ENCODE data around the gene CELF2.

CELF2 gene

DNA sequence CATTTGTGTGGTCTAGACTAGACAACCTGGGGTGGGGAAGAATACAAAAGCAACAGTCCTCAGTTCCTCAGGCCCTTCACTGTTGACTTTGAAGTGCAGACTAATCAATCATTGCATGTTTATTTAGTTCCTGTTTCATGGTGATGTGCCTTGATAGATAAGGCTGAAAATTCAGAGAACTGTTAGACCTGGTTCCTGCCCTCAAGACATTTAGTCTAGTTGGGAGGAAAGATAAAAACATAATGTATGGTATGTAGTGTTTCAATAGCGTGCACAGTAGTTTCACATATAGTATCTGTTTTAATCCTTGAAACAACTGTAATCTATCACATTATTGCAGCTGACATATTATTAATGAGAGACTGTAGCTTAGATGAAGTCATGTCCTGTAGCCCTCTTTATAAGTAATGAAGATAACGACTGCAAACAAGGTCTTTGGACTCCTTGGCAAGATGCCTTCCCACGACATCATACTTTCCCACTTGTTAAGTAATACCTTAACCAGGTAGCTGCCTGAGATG is 124.0 kb downstream of the CELF2 start:
- no peak overlapping the region for H2BK5ac ChIP-seq (ENCODE audit: low read depth, low read length, poor library complexity)
- no peak overlapping the region for H2BK120ac ChIP-seq (ENCODE audit: insufficient read depth, low read length, poor library complexity)
- H4K8ac ChIP-seq (ENCODE audit: low read depth, low read length) = no peak overlapping the region
- no peaks in the 10 kb centered on the region for H3K36me3 ChIP-seq (ENCODE audit: control insufficient read depth in 1 of 2, insufficient read depth in 2 of 2, low read length in 2 of 2)
- H2AK5ac ChIP-seq (ENCODE audit: low read length) = no peak overlapping the region
- H2BK12ac ChIP-seq (ENCODE audit: low read length) = no peak overlapping the region
- H3K9me3 ChIP-seq (ENCODE audit: insufficient read depth, low read depth, low read length) = peaks cover 4% of the 10 kb centered on the region
- no peak overlapping the region for H3K4me2 ChIP-seq (ENCODE audit: low read length)
- no peak overlapping the region for H3K23ac ChIP-seq (ENCODE audit: low read length)
- H3K27ac ChIP-seq (ENCODE audit: low read depth, low read length) = no peak overlapping the region
- H4K12ac ChIP-seq (ENCODE audit: low read depth, low read length) = no peak overlapping the region
- H3K79me2 ChIP-seq (ENCODE audit: control insufficient read depth, insufficient read depth, low read length, poor library complexity) = no peaks in the 10 kb centered on the region
- no peaks in the 10 kb centered on the region for H3K27me3 ChIP-seq (ENCODE audit: insufficient read depth, low read length)
- no peak overlapping the region for H3K14ac ChIP-seq (ENCODE audit: low read length)
- no peak overlapping the region for H3K4me3 ChIP-seq (ENCODE audit: low read depth, low read length)
- WGBS (ENCODE audit: extremely low coverage, insufficient coverage, insufficient read length) = no CpG with 5 or more reads among the region's 3 CpGs
- H3K4ac ChIP-seq (ENCODE audit: low read depth, low read length) = no peak overlapping the region
- H3K4me1 ChIP-seq (ENCODE audit: control insufficient read depth in 1 of 2, insufficient read depth in 2 of 2, low read length in 2 of 2) = no peaks in the 10 kb centered on the region
- no peak overlapping the region for H3K9ac ChIP-seq (ENCODE audit: low read length)
- H3K18ac ChIP-seq (ENCODE audit: low read length) = no peak overlapping the region
- H3K79me1 ChIP-seq (ENCODE audit: low read length) = no peaks in the 10 kb centered on the region
- DNase-seq = no peak
- no peak overlapping the region for H4K91ac ChIP-seq (ENCODE audit: low read depth, low read length)
- H2AFZ ChIP-seq (ENCODE audit: insufficient read depth, low read length, poor library complexity) = no peak overlapping the region

DNA sequence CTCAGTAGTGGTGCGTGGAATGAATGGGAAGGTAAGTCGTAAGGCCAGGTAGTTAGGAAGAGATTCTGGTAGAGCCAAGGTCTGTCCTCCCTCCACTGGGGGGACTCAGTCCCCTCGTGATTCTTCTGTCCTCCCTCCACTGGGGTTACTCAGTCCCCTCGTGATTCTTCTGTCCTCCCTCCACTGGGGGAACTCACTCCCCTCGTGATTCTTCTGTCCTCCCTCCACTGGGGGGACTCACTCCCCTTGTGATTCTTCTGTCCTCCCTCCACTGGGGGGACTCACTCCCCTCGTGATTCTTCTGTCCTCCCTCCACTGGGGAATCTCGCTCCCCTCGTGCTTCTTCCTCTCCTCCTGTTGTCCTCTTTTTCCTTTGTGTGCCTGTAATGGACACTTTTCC is 125.1 kb downstream of the CELF2 start:
- no peaks in the 10 kb centered on the region for H3K36me3 ChIP-seq (ENCODE audit: control insufficient read depth in 1 of 2, insufficient read depth in 2 of 2, low read length in 2 of 2)
- H2AFZ ChIP-seq (ENCODE audit: insufficient read depth, low read length, poor library complexity) = no peak overlapping the region
- no peak overlapping the region for H3K14ac ChIP-seq (ENCODE audit: low read length)
- H3K27me3 ChIP-seq (ENCODE audit: insufficient read depth, low read length) = no peaks in the 10 kb centered on the region
- H3K4ac ChIP-seq (ENCODE audit: low read depth, low read length) = no peak overlapping the region
- H3K9me3 ChIP-seq (ENCODE audit: insufficient read depth, low read depth, low read length) = peaks cover 4% of the 10 kb centered on the region
- no peak overlapping the region for H2BK120ac ChIP-seq (ENCODE audit: insufficient read depth, low read length, poor library complexity)
- H3K4me1 ChIP-seq (ENCODE audit: control insufficient read depth in 1 of 2, insufficient read depth in 2 of 2, low read length in 2 of 2) = no peaks in the 10 kb centered on the region
- DNase-seq = no peak
- H3K79me2 ChIP-seq (ENCODE audit: control insufficient read depth, insufficient read depth, low read length, poor library complexity) = no peaks in the 10 kb centered on the region
- H3K79me1 ChIP-seq (ENCODE audit: low read length) = no peaks in the 10 kb centered on the region
- H3K4me3 ChIP-seq (ENCODE audit: low read depth, low read length) = no peak overlapping the region
- H4K12ac ChIP-seq (ENCODE audit: low read depth, low read length) = no peak overlapping the region
- H4K91ac ChIP-seq (ENCODE audit: low read depth, low read length) = no peak overlapping the region
- H3K27ac ChIP-seq (ENCODE audit: low read depth, low read length) = no peak overlapping the region
- no peak overlapping the region for H2AK5ac ChIP-seq (ENCODE audit: low read length)
- WGBS (ENCODE audit: extremely low coverage, insufficient coverage, insufficient read length) = no CpG with 5 or more reads among the region's 8 CpGs
- no peak overlapping the region for H3K9ac ChIP-seq (ENCODE audit: low read length)
- no peak overlapping the region for H4K8ac ChIP-seq (ENCODE audit: low read depth, low read length)
- H3K18ac ChIP-seq (ENCODE audit: low read length) = no peak overlapping the region
- no peak overlapping the region for H2BK12ac ChIP-seq (ENCODE audit: low read length)
- H3K4me2 ChIP-seq (ENCODE audit: low read length) = no peak overlapping the region
- H3K23ac ChIP-seq (ENCODE audit: low read length) = no peak overlapping the region
- no peak overlapping the region for H2BK5ac ChIP-seq (ENCODE audit: low read depth, low read length, poor library complexity)

DNA sequence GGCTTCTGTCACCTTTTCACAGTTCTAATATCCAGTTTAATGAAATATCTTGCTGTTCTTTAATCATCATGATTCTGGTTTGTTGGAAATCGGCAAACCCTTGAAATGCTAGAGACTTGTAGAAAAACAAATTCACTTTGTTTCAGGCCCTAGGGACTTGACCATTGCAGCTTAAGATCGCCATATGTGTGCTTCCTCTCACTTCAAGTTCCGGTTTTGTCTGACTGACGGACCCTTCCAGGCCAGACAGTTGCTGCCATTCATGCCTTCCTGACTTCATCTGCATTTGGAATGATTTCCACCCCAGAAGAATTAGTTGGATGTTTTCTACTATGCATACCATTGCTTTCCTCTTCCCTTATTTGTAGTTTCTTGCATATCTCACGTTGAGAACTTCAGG is 125.6 kb downstream of the CELF2 start:
- no peak overlapping the region for H2AFZ ChIP-seq (ENCODE audit: insufficient read depth, low read length, poor library complexity)
- H4K91ac ChIP-seq (ENCODE audit: low read depth, low read length) = no peak overlapping the region
- H3K23ac ChIP-seq (ENCODE audit: low read length) = no peak overlapping the region
- H3K9ac ChIP-seq (ENCODE audit: low read length) = no peak overlapping the region
- no peak overlapping the region for H4K12ac ChIP-seq (ENCODE audit: low read depth, low read length)
- H2BK12ac ChIP-seq (ENCODE audit: low read length) = no peak overlapping the region
- H3K27me3 ChIP-seq (ENCODE audit: insufficient read depth, low read length) = no peaks in the 10 kb centered on the region
- no peak overlapping the region for H3K4me2 ChIP-seq (ENCODE audit: low read length)
- H3K79me2 ChIP-seq (ENCODE audit: control insufficient read depth, insufficient read depth, low read length, poor library complexity) = no peaks in the 10 kb centered on the region
- no peaks in the 10 kb centered on the region for H3K36me3 ChIP-seq (ENCODE audit: control insufficient read depth in 1 of 2, insufficient read depth in 2 of 2, low read length in 2 of 2)
- no peak overlapping the region for H3K18ac ChIP-seq (ENCODE audit: low read length)
- H3K9me3 ChIP-seq (ENCODE audit: insufficient read depth, low read depth, low read length) = peaks cover 4% of the 10 kb centered on the region
- H3K14ac ChIP-seq (ENCODE audit: low read length) = no peak overlapping the region
- no peak overlapping the region for H2BK5ac ChIP-seq (ENCODE audit: low read depth, low read length, poor library complexity)
- WGBS (ENCODE audit: extremely low coverage, insufficient coverage, insufficient read length) = no CpG with 5 or more reads among the region's 5 CpGs
- no peak for DNase-seq
- no peaks in the 10 kb centered on the region for H3K4me1 ChIP-seq (ENCODE audit: control insufficient read depth in 1 of 2, insufficient read depth in 2 of 2, low read length in 2 of 2)
- no peak overlapping the region for H3K27ac ChIP-seq (ENCODE audit: low read depth, low read length)
- H4K8ac ChIP-seq (ENCODE audit: low read depth, low read length) = no peak overlapping the region
- H3K79me1 ChIP-seq (ENCODE audit: low read length) = no peaks in the 10 kb centered on the region
- no peak overlapping the region for H3K4ac ChIP-seq (ENCODE audit: low read depth, low read length)
- no peak overlapping the region for H3K4me3 ChIP-seq (ENCODE audit: low read depth, low read length)
- no peak overlapping the region for H2AK5ac ChIP-seq (ENCODE audit: low read length)
- no peak overlapping the region for H2BK120ac ChIP-seq (ENCODE audit: insufficient read depth, low read length, poor library complexity)

DNA sequence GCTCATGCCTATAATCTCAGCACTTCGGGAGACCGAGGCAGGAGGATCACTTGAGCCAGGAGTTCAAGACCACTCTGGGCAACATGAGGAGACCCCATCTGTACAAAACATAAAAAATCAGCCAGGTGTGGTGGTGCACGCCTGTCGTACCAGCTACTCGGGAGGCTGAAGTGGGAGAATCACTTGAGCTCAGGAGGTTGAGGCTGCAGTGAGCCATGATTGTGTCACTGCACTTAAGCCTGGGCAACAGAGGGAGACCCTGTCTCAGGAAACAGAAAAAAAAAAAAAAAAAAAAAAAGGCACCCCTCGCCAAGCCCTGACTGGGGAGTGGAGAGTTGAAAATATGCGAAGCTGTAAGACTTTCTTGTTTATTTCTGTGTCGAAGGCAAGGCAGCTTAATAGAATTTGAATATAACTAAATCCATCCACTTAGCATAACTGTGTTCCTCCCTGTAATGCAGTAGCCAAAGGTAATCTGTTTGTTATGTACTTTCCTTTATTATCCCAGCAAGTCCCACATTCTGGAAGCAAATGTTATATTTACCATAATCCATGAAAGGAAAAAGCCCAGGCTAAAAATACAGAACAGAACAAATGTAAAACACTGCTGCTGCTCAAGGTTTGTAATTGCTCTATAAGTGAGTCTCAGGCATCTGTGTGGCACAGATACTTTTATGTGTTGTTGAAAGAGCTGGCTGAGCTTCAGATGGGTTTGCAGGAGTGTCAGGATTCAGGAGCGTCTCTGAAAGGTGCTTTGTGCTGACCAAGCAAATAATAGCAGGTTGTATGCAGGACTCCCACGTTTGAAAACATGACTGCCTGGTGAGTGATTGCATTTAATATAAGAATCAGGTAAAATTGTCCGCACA is 127.2 kb downstream of the CELF2 start:
- Histone ChIP-seq H3K4ac (ENCODE audit: low read depth, low read length) (no peak overlapping the region), H3K27me3 (ENCODE audit: insufficient read depth, low read length) (no peaks in the 10 kb centered on the region), H3K4me1 (ENCODE audit: control insufficient read depth in 1 of 2, insufficient read depth in 2 of 2, low read length in 2 of 2) (no peaks in the 10 kb centered on the region), H4K91ac (ENCODE audit: low read depth, low read length) (no peak overlapping the region), H3K14ac (ENCODE audit: low read length) (no peak overlapping the region), H2AFZ (ENCODE audit: insufficient read depth, low read length, poor library complexity) (no peak overlapping the region), H3K36me3 (ENCODE audit: control insufficient read depth in 1 of 2, insufficient read depth in 2 of 2, low read length in 2 of 2) (no peaks in the 10 kb centered on the region), H3K23ac (ENCODE audit: low read length) (no peak overlapping the region), H2BK12ac (ENCODE audit: low read length) (no peak overlapping the region), H4K8ac (ENCODE audit: low read depth, low read length) (no peak overlapping the region), H2BK120ac (ENCODE audit: insufficient read depth, low read length, poor library complexity) (no peak overlapping the region), H3K9me3 (ENCODE audit: insufficient read depth, low read depth, low read length) (peaks cover 4% of the 10 kb centered on the region), H4K12ac (ENCODE audit: low read depth, low read length) (no peak overlapping the region), H3K9ac (ENCODE audit: low read length) (no peak overlapping the region), H3K18ac (ENCODE audit: low read length) (no peak overlapping the region), H3K79me2 (ENCODE audit: control insufficient read depth, insufficient read depth, low read length, poor library complexity) (no peaks in the 10 kb centered on the region), H2AK5ac (ENCODE audit: low read length) (no peak overlapping the region), H2BK5ac (ENCODE audit: low read depth, low read length, poor library complexity) (no peak overlapping the region), H3K4me3 (ENCODE audit: low read depth, low read length) (no peak overlapping the region), H3K79me1 (ENCODE audit: low read length) (no peaks in the 10 kb centered on the region), H3K4me2 (ENCODE audit: low read length) (no peak overlapping the region), H3K27ac (ENCODE audit: low read depth, low read length) (no peak overlapping the region)
- WGBS (ENCODE audit: extremely low coverage, insufficient coverage, insufficient read length) = no CpG with 5 or more reads among the region's 11 CpGs
- no peak for DNase-seq

Data from trophoblast cell (in vitro differentiated cells and primary cell).